ENCODE measurements around the gene NEUROD2.
"Not testable (repeated sequence)": the region's sequence is repeated elsewhere in the genome, so short reads cannot be mapped to it uniquely, and the experiment has no call there.

NEUROD2 gene

GRCh38 chr17:39602533-39603303 lies 5.0 kb downstream of the NEUROD2 start:
- DNase-seq (ENCODE audit: low read depth in 2 of 2), result no peak

GRCh38 chr17:39601758-39602532 lies 5.8 kb downstream of the NEUROD2 start:
- DNase-seq (ENCODE audit: low read depth in 2 of 2), result no peak

GRCh38 chr17:39600997-39601597 lies 6.6 kb downstream of the NEUROD2 start:
- no peak for DNase-seq (ENCODE audit: low read depth in 2 of 2)

GRCh38 chr17:39600288-39600996 lies 7.3 kb downstream of the NEUROD2 start:
- DNase-seq (ENCODE audit: low read depth in 2 of 2), result no peak

GRCh38 chr17:39599665-39600231 lies 8.0 kb downstream of the NEUROD2 start:
- DNase-seq (ENCODE audit: low read depth in 2 of 2), result no peak

GRCh38 chr17:39599004-39599664 lies 8.6 kb downstream of the NEUROD2 start:
- no peak for DNase-seq (ENCODE audit: low read depth in 2 of 2)

- DNase-seq (ENCODE audit: low read depth in 2 of 2), result no peak
Observed at GRCh38 chr17:39598630-39599003, 9.1 kb downstream of the NEUROD2 start.

- no peak for DNase-seq (ENCODE audit: low read depth in 2 of 2)
Observed at GRCh38 chr17:39598047-39598481, 9.7 kb downstream of the NEUROD2 start.

GRCh38 chr17:39597372-39598046 lies 10.2 kb downstream of the NEUROD2 start:
- no peak for DNase-seq (ENCODE audit: low read depth in 2 of 2)

- no peak for DNase-seq (ENCODE audit: low read depth in 2 of 2)
Observed at GRCh38 chr17:39596543-39597267, 11.0 kb downstream of the NEUROD2 start.

- DNase-seq (ENCODE audit: low read depth in 2 of 2), result no peak
Observed at GRCh38 chr17:39595928-39596510, 11.7 kb downstream of the NEUROD2 start.

- no peak for DNase-seq (ENCODE audit: low read depth in 2 of 2)
Observed at GRCh38 chr17:39595294-39595693, 12.4 kb downstream of the NEUROD2 start.

- DNase-seq (ENCODE audit: low read depth in 2 of 2), result no peak
Observed at GRCh38 chr17:39593371-39593770, 14.3 kb downstream of the NEUROD2 start.

- DNase-seq (ENCODE audit: low read depth in 2 of 2), result no peak
Observed at GRCh38 chr17:39591958-39592954, 15.5 kb downstream of the NEUROD2 start.

- DNase-seq (ENCODE audit: low read depth in 2 of 2), result not testable (repeated sequence)
Observed at GRCh38 chr17:39590180-39590579, 17.5 kb downstream of the NEUROD2 start.

- DNase-seq (ENCODE audit: low read depth in 2 of 2), result no peak
Observed at GRCh38 chr17:39582658-39583057, 25.1 kb downstream of the NEUROD2 start.

- DNase-seq (ENCODE audit: low read depth in 2 of 2), result no peak
Observed at GRCh38 chr17:39581759-39582085, 26.0 kb downstream of the NEUROD2 start.

- DNase-seq (ENCODE audit: low read depth in 2 of 2), result no peak
Observed at GRCh38 chr17:39581071-39581758, 26.5 kb downstream of the NEUROD2 start.
